H1 (cell line): Measurements from ENCODE around the gene EXOSC5. TPM values are rescaled to one million over a fixed set of nuclear protein-coding genes. Genes with fewer than 3 reads are reported as not detected.

Experiments used
- CTCF ChIA-PET: fragments of 300-600 bp; sonication (Branson Sonifier 250); formaldehyde crosslinking; loops from one replicate; lab custom pipeline; 2021; ENCODE audit not compliant: partially characterized antibody; lab: Charles Lee
- POLR2A ChIA-PET: fragments of 300-600 bp; sonication (Branson Sonifier 250); formaldehyde crosslinking; loops from one replicate; lab custom pipeline; 2021; ENCODE audit warnings: inconsistent platforms; ENCODE audit not compliant: partially characterized antibody; lab: Charles Lee
- DNase-seq, 2 experiments: peaks; one replicate each; pipeline versions ENCODE4 v3.0.0 to v3.0.0-alpha.2; 2010 to 2022; ENCODE audit warnings: low spot score in 2 of 2, low read depth in 1 of 2, mixed read lengths in 1 of 2
- FAIRE-seq: peaks from 2 replicates; lab custom pipeline; 2011; peaks lifted over from hg19 to GRCh38; lab: Jason Lieb, UNC
- H2AFZ ChIP-seq: 2 replicates; pipeline ENCODE4 v1.8.1; 2012; ENCODE audit warnings: low read length, inconsistent platforms
- H2AK5ac ChIP-seq: 2 replicates; pipeline ENCODE4 v1.6.1; 2013; ENCODE audit warnings: low read depth, low read length
- H2BK120ac ChIP-seq: replicated peaks from 2 replicates; pipeline ENCODE3; 2013; ENCODE audit warnings: low read depth, low read length, inconsistent platforms
- H2BK12ac ChIP-seq: 2 replicates; pipeline ENCODE4 v1.6.1; 2013; ENCODE audit warnings: low read depth, low read length
- H2BK15ac ChIP-seq: 2 replicates; pipeline ENCODE4 v1.6.1; 2013; ENCODE audit warnings: low read length
- H2BK20ac ChIP-seq: 2 replicates; pipeline ENCODE4 v1.6.1; 2013; ENCODE audit warnings: low read length
- H2BK5ac ChIP-seq: 2 replicates; pipeline ENCODE4 v1.6.1; 2013; ENCODE audit warnings: low read depth, low read length
- H3K14ac ChIP-seq: 2 replicates; pipeline ENCODE4 v1.6.1; 2013; ENCODE audit warnings: inconsistent platforms; ENCODE audit not compliant: insufficient read length
- H3K18ac ChIP-seq: 2 replicates; pipeline ENCODE4 v1.6.1; 2013; ENCODE audit warnings: low read length; ENCODE audit errors: extremely low read depth
- H3K23ac ChIP-seq: 2 replicates; pipeline ENCODE4 v1.6.1; 2013; ENCODE audit warnings: inconsistent platforms; ENCODE audit not compliant: insufficient read length
- H3K23me2 ChIP-seq: 2 replicates; pipeline ENCODE4 v1.6.1; 2013; ENCODE audit warnings: low read depth, low read length
- H3K27ac ChIP-seq: 2 replicates; pipeline ENCODE4 v1.6.1; 2011; ENCODE audit warnings: low read depth, low read length, inconsistent platforms
- H3K27me3 ChIP-seq, 4 experiments: replicated peaks in 1 of 4; 1 replicate in 1 of 4; 2 replicates in 3 of 4; pipeline versions ENCODE4 v1.6.1 to v1.8.1; 2011 to 2013; ENCODE audit warnings: low read length in 3 of 4, mild to moderate bottlenecking in 3 of 4, inconsistent platforms in 2 of 4, mixed read lengths in 2 of 4, moderate library complexity in 1 of 4; ENCODE audit not compliant: control insufficient read depth in 3 of 4, insufficient read depth in 3 of 4; ENCODE audit errors: extremely low read depth in 1 of 4
- H3K36me3 ChIP-seq, 4 experiments: 2 replicates each; pipeline versions ENCODE4 v1.6.1 to v1.8.1; 2011 to 2013; ENCODE audit warnings: mild to moderate bottlenecking in 4 of 4, low read length in 3 of 4, moderate library complexity in 2 of 4, control low read depth in 1 of 4, inconsistent platforms in 1 of 4; ENCODE audit not compliant: insufficient read depth in 4 of 4, control insufficient read depth in 2 of 4
- H3K4ac ChIP-seq: replicated peaks from 2 replicates; pipeline ENCODE3; 2013; ENCODE audit warnings: low read length, low read depth, mixed read lengths, inconsistent platforms; ENCODE audit not compliant: insufficient read length
- H3K4me1 ChIP-seq, 4 experiments: replicated peaks in 1 of 4; 1 replicate in 1 of 4; 2 replicates in 3 of 4; pipeline versions ENCODE4 v1.6.1 to v1.8.1; 2011 to 2013; ENCODE audit warnings: low read length in 3 of 4, inconsistent platforms in 2 of 4, mixed read lengths in 1 of 4; ENCODE audit not compliant: insufficient read depth in 4 of 4, control insufficient read depth in 3 of 4
- H3K4me2 ChIP-seq, 2 experiments: 2 replicates each; pipeline versions ENCODE4 v1.6.1 to v1.8.1; 2011 to 2013; ENCODE audit warnings: low read depth in 2 of 2, low read length in 2 of 2, control low read depth in 1 of 2, inconsistent platforms in 1 of 2, mild to moderate bottlenecking in 1 of 2; ENCODE audit not compliant: insufficient read depth in 1 of 2
- H3K4me3 ChIP-seq, 4 experiments: fragments of 200-600, 300-600 bp in 1 of 4; sonication (generic), shearing (Covaris generic), sonication (Bioruptor Twin) in 1 of 4; 2 replicates each; pipeline versions ENCODE4 v1.5.1 to v1.8.1; 2011 to 2016; ENCODE audit warnings: low read length in 4 of 4, low read depth in 3 of 4, control low read depth in 2 of 4, inconsistent platforms in 2 of 4, mild to moderate bottlenecking in 2 of 4, mixed read lengths in 1 of 4, moderate library complexity in 1 of 4; ENCODE audit not compliant: insufficient read depth in 2 of 4; ENCODE audit errors: extremely low read depth in 1 of 4
- H3K56ac ChIP-seq: replicated peaks from 2 replicates; pipeline ENCODE3; 2013; ENCODE audit warnings: low read depth, mild to moderate bottlenecking, mixed read lengths, low read length, inconsistent platforms; ENCODE audit not compliant: insufficient read length
- H3K79me1 ChIP-seq: 2 replicates; pipeline ENCODE4 v1.6.1; 2013; ENCODE audit warnings: low read depth, low read length, control low read depth
- H3K79me2 ChIP-seq, 2 experiments: 2 replicates each; pipeline versions ENCODE4 v1.6.1 to v1.8.1; 2012 to 2013; ENCODE audit warnings: low read length in 2 of 2, mild to moderate bottlenecking in 2 of 2, inconsistent platforms in 1 of 2; ENCODE audit not compliant: insufficient read depth in 2 of 2, control insufficient read depth in 1 of 2
- H3K9ac ChIP-seq, 4 experiments: replicated peaks in 1 of 4; 1 replicate in 1 of 4; 2 replicates in 3 of 4; pipeline versions ENCODE4 v1.6.1 to v1.8.1; 2011 to 2013; ENCODE audit warnings: low read depth in 3 of 4, low read length in 3 of 4, control low read depth in 2 of 4, mild to moderate bottlenecking in 2 of 4, moderate library complexity in 2 of 4, inconsistent platforms in 1 of 4; ENCODE audit errors: extremely low read depth in 1 of 4
- H3K9me3 ChIP-seq, 2 experiments: 2 replicates each; pipeline versions ENCODE4 v1.6.1 to v1.8.1; 2012 to 2013; ENCODE audit warnings: mild to moderate bottlenecking in 2 of 2, moderate library complexity in 2 of 2, control low read depth in 1 of 2, inconsistent platforms in 1 of 2, low read depth in 1 of 2, low read length in 1 of 2, mixed read lengths in 1 of 2; ENCODE audit not compliant: insufficient read depth in 2 of 2
- H4K20me1 ChIP-seq, 2 experiments: replicated peaks in 1 of 2; 2 replicates each; pipeline versions ENCODE3 to v1.8.1; 2011 to 2013; ENCODE audit warnings: inconsistent platforms in 2 of 2, low read length in 2 of 2, mild to moderate bottlenecking in 1 of 2; ENCODE audit not compliant: insufficient read depth in 2 of 2, control insufficient read depth in 1 of 2
- H4K5ac ChIP-seq: 2 replicates; pipeline ENCODE4 v1.6.1; 2013; ENCODE audit warnings: low read length, low read depth, mixed read lengths, inconsistent platforms; ENCODE audit not compliant: insufficient read length
- H4K8ac ChIP-seq: 2 replicates; pipeline ENCODE4 v1.8.0; 2013; ENCODE audit warnings: mild to moderate bottlenecking, moderate library complexity, low read length, inconsistent platforms; ENCODE audit not compliant: insufficient read depth; ENCODE audit errors: extremely low read depth
- H4K91ac ChIP-seq: replicated peaks from 2 replicates; pipeline ENCODE3; 2013; ENCODE audit warnings: low read length, mixed read lengths, inconsistent platforms; ENCODE audit not compliant: insufficient read length
- ASH2L ChIP-seq: fragments of 200-600, 300-600 bp; sonication (generic); IDR thresholded peaks from one replicate; pipeline ENCODE4 v1.7.1; 2017; ENCODE audit warnings: low read length
- BRCA1 ChIP-seq: IDR thresholded peaks from 2 replicates; pipeline ENCODE4 v1.6.1; 2012; ENCODE audit warnings: low read depth, low read length, improper control_type of control experiment
- CBX5 ChIP-seq: fragments of 300-800, 300-1000 bp; sonication (generic); IDR thresholded peaks from 2 replicates; pipeline ENCODE4 v1.7.1; 2016; ENCODE audit warnings: antibody characterized with exemption, low read length, low read depth
- CEBPB ChIP-seq: IDR thresholded peaks from 2 replicates; pipeline ENCODE4 v1.6.1; 2012; ENCODE audit warnings: low read depth, low read length
- EP300 ChIP-seq, 2 experiments: IDR thresholded peaks; 1 replicate in 1 of 2; 2 replicates in 1 of 2; pipeline ENCODE4 v1.6.1; 2011 to 2012; ENCODE audit warnings: low read depth in 2 of 2, low read length in 2 of 2, mild to moderate bottlenecking in 2 of 2, borderline replicate concordance in 1 of 2, inconsistent platforms in 1 of 2, moderate library complexity in 1 of 2
- GABPA ChIP-seq: IDR thresholded peaks from 2 replicates; pipeline ENCODE4 v1.6.1; 2011; ENCODE audit warnings: mild to moderate bottlenecking, low read length, moderate library complexity, borderline replicate concordance; ENCODE audit not compliant: insufficient read depth
- PHF8 ChIP-seq: fragments of 200-600 bp; sonication (generic); conservative IDR thresholded peaks from 2 replicates; pipeline ENCODE4 v1.7.1; 2012; ENCODE audit warnings: low read depth, mild to moderate bottlenecking, inconsistent platforms, low read length, moderate library complexity
- RAD21 ChIP-seq, 2 experiments: IDR thresholded peaks in 1 of 2; conservative IDR thresholded peaks in 1 of 2; 2 replicates each; pipeline ENCODE4 v1.6.1; 2011; ENCODE audit warnings: low read depth in 2 of 2, low read length in 2 of 2, improper control_type of control experiment in 1 of 2, inconsistent platforms in 1 of 2, mild to moderate bottlenecking in 1 of 2, moderate library complexity in 1 of 2
- RNF2 ChIP-seq: fragments of 200-900, 300-1000 bp; sonication (generic); IDR thresholded peaks from 2 replicates; pipeline ENCODE4 v1.7.1; 2016; ENCODE audit warnings: borderline replicate concordance, low read depth, mild to moderate bottlenecking, antibody characterized with exemption, low read length; ENCODE audit not compliant: poor library complexity, severe bottlenecking; ENCODE audit errors: missing control alignments
- SIRT6 ChIP-seq: IDR thresholded peaks from one replicate; pipeline ENCODE4 v1.7.1; 2012; ENCODE audit warnings: low read length, inconsistent platforms
- SRF ChIP-seq: IDR thresholded peaks from 2 replicates; pipeline ENCODE4 v1.6.1; 2011; ENCODE audit warnings: mild to moderate bottlenecking, low read depth, low read length, moderate library complexity
- SUZ12 ChIP-seq: fragments of 200-600 bp; sonication (generic); IDR thresholded peaks from 2 replicates; pipeline ENCODE4 v1.6.1; 2012; ENCODE audit warnings: mild to moderate bottlenecking, inconsistent platforms, low read length, moderate library complexity, mixed read lengths
- WGBS, 2 experiments: shearing (Covaris generic) in 1 of 2; methylation state at CpG; one replicate each; pipeline versions ENCODE4 v1.1.6 to v1.1.7; 2013 to 2015; ENCODE audit warnings: low lambda C conversion rate in 2 of 2, mixed read lengths in 2 of 2, inconsistent platforms in 1 of 2, low coverage in 1 of 2, missing lambda C conversion rate in 1 of 2; ENCODE audit not compliant: insufficient replicate concordance in 2 of 2, insufficient coverage in 1 of 2, insufficient read length in 1 of 2; ENCODE audit errors: extremely low coverage in 1 of 2, missing lambda C conversion rate in 1 of 2; 5-methylcytosine and 5-hydroxymethylcytosine counted together
- polyA plus RNA-seq, 7 experiments: library from polyadenylated mRNA; depleted of rRNA in 3 of 7; stranded (reverse) in 5 of 7; unstranded in 2 of 7; fragments of >200 nt in 5 of 7; fragments of 200-250 nt in 2 of 7; gene quantifications; 1 replicate in 5 of 7; 2 replicates in 1 of 7; 4 replicates in 1 of 7; pipeline versions ENCODE4 v1.2.1 to v1.2.3, GENCODE V29; 2011 to 2013; ENCODE audit warnings: missing spikeins in 2 of 7, mixed read lengths in 2 of 7
- total RNA-seq: library from RNA; stranded (reverse); fragmentation: NEBNext Ultra II Directional; extraction: Animal tissue kit (Norgen Biotek cat#: 25700); gene quantifications from 2 replicates; pipeline ENCODE4 v1.2.1, GENCODE V29; 2021
- TF ChIP-seq, protein P1 (sequence below): IDR thresholded peaks from 2 replicates; pipeline ENCODE4 v1.6.1; 2012; ENCODE audit warnings: inconsistent platforms

EXOSC5 gene
- total and polyA plus RNA-seq, 2 of the 8 experiments (the other 6 are each of a cell fraction or from before 2014, with no cell fraction given): 56.2 to 92.8 TPM

DNA sequence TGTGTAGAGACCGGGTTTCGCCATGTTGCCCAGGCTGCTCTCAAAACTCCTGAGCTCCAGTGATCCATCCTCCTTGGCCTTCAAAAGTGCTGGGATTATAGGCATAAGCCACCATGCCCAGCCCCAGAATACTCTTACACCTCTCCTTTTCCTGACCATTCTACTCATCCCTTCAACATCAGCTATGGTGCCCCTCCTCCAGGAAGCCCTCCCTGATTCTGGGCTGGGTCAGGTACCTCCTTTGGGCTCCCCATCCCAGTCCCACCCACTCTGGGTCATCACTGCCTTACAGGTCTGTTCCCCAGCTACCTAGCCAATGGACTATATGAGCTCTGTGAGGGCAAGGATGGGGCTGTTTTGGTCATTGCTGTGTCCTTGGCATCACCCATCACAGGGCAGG, 53.0 kb downstream of the EXOSC5 start:
- Histone ChIP-seq H3K23me2 (no peaks in the 10 kb centered on the region), H4K5ac (no peak overlapping the region), H3K36me3 (no peaks in the 10 kb centered on the region), H3K27ac (no peak overlapping the region), H4K20me1 (no peaks in the 10 kb centered on the region), H3K4ac (no peak overlapping the region), H2BK12ac (no peak overlapping the region), H2AFZ (no peak overlapping the region), H2BK20ac (no peak overlapping the region), H3K14ac (no peak overlapping the region), H4K8ac (no peak overlapping the region), H3K4me2 (no peak overlapping the region), H2BK120ac (no peak overlapping the region), H3K79me2 (no peaks in the 10 kb centered on the region), H3K4me1 (peaks cover 0 to 3% (median 0%) of the 10 kb centered on the region in 4 experiments; a peak in 1 of 7 replicates), H3K27me3 (no peaks in the 10 kb centered on the region), H3K9me3 (no peaks in the 10 kb centered on the region), H3K56ac (no peak overlapping the region), H3K9ac (no peak overlapping the region), H4K91ac (no peak overlapping the region), H3K18ac (no peak overlapping the region), H2BK15ac (no peak overlapping the region), H2AK5ac (no peak overlapping the region), H3K23ac (no peak overlapping the region), H3K4me3 (no peak overlapping the region), H3K79me1 (no peaks in the 10 kb centered on the region), H2BK5ac (no peak overlapping the region)
- POLR2A ChIA-PET: interaction anchor here (1.9 kb wide), 1 partner anchor 34 kb away, joined by 4 read pairs; the partner anchor contains the start of gene CCDC97
- DNase-seq (no peak), FAIRE-seq (no peak)
- 92% methylated on average over 2 of the region's 2 CpGs; no CpG with 5 or more reads in 1 of the 2 experiments for WGBS, 2 experiments
- CTCF ChIA-PET: no interaction called here
- no peak for TF ChIP-seq EP300 (IDR thresholded peaks at IDR 0.05; ENCODE audit: borderline replicate concordance in 1 of 2, low read depth in 2 of 2, low read length in 2 of 2)
- TF ChIP-seq CEBPB: no peak
- no peak for TF ChIP-seq RAD21 (IDR thresholded peaks at IDR 0.05 in 1 of 2, conservative IDR thresholded peaks at IDR 0.05 in 1 of 2; ENCODE audit: low read depth in 2 of 2, low read length in 2 of 2)
- TF ChIP-seq, protein P1, sequence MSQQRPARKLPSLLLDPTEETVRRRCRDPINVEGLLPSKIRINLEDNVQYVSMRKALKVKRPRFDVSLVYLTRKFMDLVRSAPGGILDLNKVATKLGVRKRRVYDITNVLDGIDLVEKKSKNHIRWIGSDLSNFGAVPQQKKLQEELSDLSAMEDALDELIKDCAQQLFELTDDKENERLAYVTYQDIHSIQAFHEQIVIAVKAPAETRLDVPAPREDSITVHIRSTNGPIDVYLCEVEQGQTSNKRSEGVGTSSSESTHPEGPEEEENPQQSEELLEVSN: no peak
- no peak for TF ChIP-seq RNF2
- TF ChIP-seq PHF8: no peak
- no peak for TF ChIP-seq SRF
- no peak for TF ChIP-seq GABPA
- TF ChIP-seq SIRT6: no peak
- TF ChIP-seq ASH2L: no peak
- TF ChIP-seq BRCA1: no peak
- no peak for TF ChIP-seq SUZ12
- TF ChIP-seq CBX5: no peak
